ENCODE measurements around the gene CYP4F11.
"Not testable (repeated sequence)": the region's sequence is repeated elsewhere in the genome, so short reads cannot be mapped to it uniquely, and the experiment has no call there.

Gene CYP4F11

DNA sequence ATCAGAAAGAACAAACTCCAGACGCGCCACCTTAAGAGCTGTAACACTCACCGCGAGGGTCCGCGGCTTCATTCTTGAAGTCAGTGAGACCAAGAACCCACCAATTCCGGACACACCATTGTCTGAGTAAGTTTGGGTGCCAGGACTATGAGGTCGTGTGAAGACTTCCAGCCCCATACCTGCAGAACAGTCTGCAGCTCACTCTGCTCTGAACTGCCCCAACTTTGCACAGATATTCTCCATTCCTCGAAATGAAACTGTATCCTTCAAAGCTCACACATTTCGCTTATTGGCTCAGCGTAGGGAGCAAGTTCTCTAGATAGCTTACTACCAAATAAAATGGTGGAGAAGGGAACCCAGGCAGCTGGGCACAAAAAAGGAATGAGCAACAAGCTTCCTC, 33.8 kb downstream of the CYP4F11 start:
- Mint-ChIP-seq H3K27ac (peak overlapping the region in 1 of 2 donors; percentile 49), H3K4me1 (peaks cover 7% of the 10 kb centered on the region), H3K9me3 (no peaks in the 10 kb centered on the region), H3K4me3 (peak overlapping the region; percentile 71 to 80), H3K27me3 (peaks cover 18% of the 10 kb centered on the region)
- ATAC-seq (no peak), DNase-seq (no peak)

DNA sequence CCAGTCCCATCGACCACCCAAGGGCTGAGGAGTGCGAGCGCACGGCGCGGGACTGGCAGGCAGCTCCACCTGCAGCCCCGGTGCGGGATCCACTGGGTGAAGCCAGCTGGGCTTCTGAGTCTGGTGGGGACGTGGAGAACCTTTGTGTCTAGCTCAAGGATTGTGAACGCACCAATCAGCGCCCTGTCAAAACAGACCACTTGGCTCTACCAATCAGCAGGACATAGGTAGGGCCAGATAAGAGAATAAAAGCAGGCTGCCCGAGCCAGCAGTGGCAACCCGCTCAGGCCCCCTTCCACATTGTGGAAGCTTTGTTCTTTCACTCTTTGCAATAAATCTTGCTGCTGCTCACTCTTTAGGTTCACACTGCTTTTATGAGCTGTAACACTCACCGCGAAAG, 34.3 kb downstream of the CYP4F11 start:
- H3K9me3 Mint-ChIP-seq, H3K4me1 Mint-ChIP-seq, ATAC-seq: not testable (repeated sequence)
- Mint-ChIP-seq H3K27ac (peak overlapping the region in 1 of 2 donors; percentile 49), H3K4me3 (peak overlapping the region; percentile 71 to 80), H3K27me3 (peaks cover 18% of the 10 kb centered on the region)
- peak in 1 of 2 donors; percentile 12 for DNase-seq

DNA sequence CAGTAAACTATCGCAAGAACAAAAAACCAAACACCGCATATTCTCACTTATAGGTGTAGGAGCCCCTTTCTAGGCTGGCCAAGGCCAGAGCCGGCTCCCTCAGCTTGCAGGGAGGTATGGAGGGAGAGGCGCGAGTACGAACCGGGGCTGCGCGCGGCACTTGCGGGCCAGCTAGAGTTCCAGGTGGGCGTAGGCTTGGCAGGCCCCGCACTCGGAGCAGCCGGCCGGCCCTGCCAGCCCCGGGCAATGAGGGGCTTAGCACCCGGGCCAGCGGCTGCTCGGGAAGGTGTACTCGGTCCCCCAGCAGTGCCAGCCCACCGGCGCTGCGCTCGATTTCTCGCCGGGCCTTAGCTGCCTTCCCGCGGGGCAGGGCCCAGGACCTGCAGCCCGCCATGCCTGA, 34.8 kb downstream of the CYP4F11 start:
- DNase-seq, H3K9me3 Mint-ChIP-seq, H3K4me1 Mint-ChIP-seq, ATAC-seq, H3K27ac Mint-ChIP-seq: not testable (repeated sequence)
- Mint-ChIP-seq H3K4me3 (peak overlapping the region; percentile 48 to 71), H3K27me3 (peaks cover 18% of the 10 kb centered on the region)

DNA sequence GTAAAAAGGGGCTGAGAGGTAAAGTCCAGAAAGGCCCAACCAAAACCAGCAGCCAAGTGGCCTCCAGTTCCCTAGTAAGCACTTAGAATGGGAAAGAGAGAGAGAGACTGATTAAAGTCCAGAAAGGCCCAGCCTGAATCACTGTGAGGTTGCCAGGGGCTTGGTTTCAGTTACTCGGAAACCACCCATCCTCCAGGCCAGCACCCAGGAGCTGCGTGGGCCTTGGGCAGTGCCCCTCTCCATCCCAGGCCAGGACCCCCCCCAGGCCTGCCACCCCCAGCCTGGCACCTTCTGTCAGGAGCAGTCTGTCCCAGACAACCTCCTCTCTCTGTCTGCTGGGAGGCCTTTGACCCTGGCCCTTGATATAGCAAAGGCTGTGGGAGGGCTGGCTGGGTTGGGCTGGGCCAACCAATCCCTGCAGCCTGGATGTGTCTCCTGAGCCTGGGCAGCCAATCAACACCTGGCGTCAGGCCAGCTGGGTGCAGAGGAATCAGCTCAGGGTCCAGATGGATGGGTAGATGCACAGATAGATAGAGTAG, 36.5 kb downstream of the CYP4F11 start, which contains the start of gene CYP4F2:
CYP4F2 (minus strand) TSS at position 337 of the 539 bp plus-strand sequence. CDS start 463 bp downstream, outside the sequence.
- H3K27me3 Mint-ChIP-seq = peaks cover 18% of the 10 kb centered on the region

DNA sequence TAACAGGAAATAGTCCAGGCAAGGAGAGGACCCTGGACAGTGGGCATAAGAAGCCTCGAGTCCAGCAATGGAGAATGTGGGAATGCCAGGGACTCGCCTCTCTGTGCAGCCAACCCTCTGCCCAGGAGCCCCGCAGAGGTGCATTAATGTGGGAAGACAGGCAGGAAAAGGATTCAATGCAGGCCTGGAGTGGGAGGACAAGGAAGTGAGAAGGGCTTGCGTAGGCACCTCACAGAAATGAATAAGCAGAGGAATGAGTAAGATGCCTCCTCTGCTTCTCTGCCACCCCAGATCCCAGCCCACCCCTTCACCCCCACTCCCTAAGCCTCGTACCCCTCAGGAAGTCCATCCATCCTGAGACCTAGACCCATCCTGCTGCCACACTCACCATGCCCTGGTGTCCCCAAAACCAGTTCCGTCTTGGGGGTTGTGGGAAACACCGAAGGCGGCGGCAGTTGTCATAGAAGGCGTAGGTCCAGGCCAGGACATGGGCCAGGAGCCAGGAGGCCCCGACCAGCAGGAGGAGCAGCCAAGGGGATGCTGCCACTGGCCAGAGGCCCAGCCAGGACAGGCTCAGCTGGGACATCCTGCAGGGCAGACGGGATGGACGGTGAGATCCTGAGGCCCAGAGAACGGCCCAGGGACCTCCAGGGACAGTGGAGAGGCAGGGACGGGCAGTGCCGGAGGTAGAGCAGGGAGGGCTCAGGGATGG, 37.1 kb downstream of the CYP4F11 start:
- no peak for DNase-seq
- Mint-ChIP-seq H3K27ac (peak overlapping the region in 1 of 2 donors; percentile 15), H3K4me1 (peaks cover 7% of the 10 kb centered on the region), H3K27me3 (peaks cover 18% of the 10 kb centered on the region), H3K4me3 (no peak overlapping the region), H3K9me3 (no peaks in the 10 kb centered on the region)
- no peak for ATAC-seq

More for the DNA sequence above, 36.5 kb downstream of the CYP4F11 start, which contains the start of gene CYP4F2:
- ATAC-seq (no peak), DNase-seq (no peak)
- Mint-ChIP-seq H3K27ac (peak within 1 kb of the TSS in 1 of 2 donors; percentile 15), H3K4me3 (no peak within 1 kb of the TSS), H3K9me3 (no peaks in the 10 kb centered on the region), H3K4me1 (peaks cover 7% of the 10 kb centered on the region)

DNA sequence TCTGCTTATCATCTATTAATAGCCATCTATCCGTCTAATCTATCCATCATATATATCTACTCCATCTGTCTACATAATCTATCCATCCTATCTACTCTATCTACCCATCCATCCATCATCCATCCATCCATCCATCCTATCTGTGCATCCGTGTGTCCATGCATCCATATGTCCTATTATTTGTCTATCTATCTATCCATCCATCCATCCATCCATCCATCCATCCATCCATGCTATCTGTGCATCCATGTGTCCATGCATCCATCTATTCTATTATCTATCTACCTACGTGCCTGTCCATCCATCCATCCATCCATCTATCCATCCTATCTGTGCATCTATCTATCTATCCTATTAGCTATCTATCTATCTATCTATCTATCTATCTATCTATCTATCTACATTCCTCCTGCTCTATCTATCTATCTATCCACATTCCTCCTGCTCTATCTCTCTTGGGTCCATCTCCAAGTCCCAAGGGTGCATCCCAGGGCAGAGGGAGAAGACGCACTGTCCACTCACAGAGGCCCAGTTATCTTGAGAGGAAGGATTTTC, 38.4 kb downstream of the CYP4F11 start:
- Mint-ChIP-seq H3K27me3 (peaks cover 10% of the 10 kb centered on the region), H3K27ac (no peak overlapping the region), H3K4me1 (peaks cover 7% of the 10 kb centered on the region), H3K4me3 (no peak overlapping the region), H3K9me3 (no peaks in the 10 kb centered on the region)
- DNase-seq (no peak), ATAC-seq (no peak)

DNA sequence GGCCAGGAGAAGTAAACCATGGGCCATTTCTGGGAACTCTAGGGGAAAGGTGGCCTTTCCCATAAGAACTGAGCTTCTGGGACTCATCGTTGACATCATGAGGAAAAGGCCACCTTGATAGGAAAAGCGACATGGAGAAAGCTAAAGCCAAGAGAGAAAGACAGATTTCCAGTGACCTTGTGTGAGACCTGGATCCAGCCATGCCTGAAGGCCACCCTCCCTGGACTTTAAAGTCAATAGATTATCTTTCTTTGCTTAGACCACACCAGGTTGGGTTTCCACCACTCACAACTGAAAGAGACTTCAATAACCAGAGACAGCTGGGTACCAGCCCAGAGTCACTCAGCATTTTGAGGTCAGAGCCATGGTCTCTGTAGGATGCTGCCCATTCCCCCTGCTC, 40.0 kb downstream of the CYP4F11 start:
- H3K27ac Mint-ChIP-seq = no peak overlapping the region
- H3K4me3 Mint-ChIP-seq = no peak overlapping the region
- DNase-seq (no peak), ATAC-seq (no peak)
- H3K27me3 Mint-ChIP-seq = no peaks in the 10 kb centered on the region
- H3K4me1 Mint-ChIP-seq = no peaks in the 10 kb centered on the region
- no peaks in the 10 kb centered on the region for H3K9me3 Mint-ChIP-seq

DNA sequence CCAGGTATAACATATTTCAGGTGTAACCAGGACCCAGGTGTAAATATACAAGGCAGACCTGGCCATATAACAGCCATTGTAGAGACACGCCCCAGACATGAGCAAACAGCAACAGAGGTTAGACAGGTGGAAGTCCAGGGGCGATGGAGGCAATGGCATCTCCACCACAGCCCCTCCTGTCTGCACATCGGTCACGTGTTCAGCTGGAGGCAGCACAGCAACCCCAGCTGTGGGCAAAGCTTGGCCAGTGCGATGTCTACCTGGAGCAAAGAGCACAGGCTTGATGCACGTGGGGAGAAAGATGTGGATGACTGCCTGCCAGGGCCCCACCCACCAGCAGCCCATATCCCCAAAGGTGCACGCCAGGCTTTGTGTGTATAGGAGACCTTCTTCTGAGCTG, 40.9 kb downstream of the CYP4F11 start:
- Mint-ChIP-seq H3K9me3 (no peaks in the 10 kb centered on the region), H3K27me3 (no peaks in the 10 kb centered on the region), H3K4me3 (no peak overlapping the region), H3K4me1 (no peaks in the 10 kb centered on the region), H3K27ac (no peak overlapping the region)
- no peak for ATAC-seq
- no peak for DNase-seq

DNA sequence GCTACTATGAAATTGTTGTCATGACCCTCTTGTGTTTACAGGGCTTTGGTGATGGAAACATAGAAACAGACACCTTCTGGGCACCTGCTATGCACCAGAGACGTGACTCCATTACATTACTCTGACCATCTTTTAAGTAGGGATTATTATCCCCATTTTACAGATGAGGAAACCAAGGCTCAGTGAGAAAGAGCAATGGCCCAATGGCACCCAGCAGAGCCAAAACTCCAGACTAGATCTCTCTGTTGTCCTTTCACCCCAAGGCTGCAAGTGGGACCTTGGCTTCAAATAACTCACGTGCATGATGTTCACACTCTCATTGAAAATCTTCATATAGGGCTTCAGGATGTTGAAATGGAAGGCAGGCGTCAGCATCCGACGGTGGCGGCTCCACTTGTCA, 42.3 kb downstream of the CYP4F11 start:
- Mint-ChIP-seq H3K27ac (no peak overlapping the region), H3K4me3 (no peak overlapping the region), H3K4me1 (no peaks in the 10 kb centered on the region), H3K27me3 (no peaks in the 10 kb centered on the region), H3K9me3 (no peaks in the 10 kb centered on the region)
- no peak for DNase-seq
- ATAC-seq = no peak

DNA sequence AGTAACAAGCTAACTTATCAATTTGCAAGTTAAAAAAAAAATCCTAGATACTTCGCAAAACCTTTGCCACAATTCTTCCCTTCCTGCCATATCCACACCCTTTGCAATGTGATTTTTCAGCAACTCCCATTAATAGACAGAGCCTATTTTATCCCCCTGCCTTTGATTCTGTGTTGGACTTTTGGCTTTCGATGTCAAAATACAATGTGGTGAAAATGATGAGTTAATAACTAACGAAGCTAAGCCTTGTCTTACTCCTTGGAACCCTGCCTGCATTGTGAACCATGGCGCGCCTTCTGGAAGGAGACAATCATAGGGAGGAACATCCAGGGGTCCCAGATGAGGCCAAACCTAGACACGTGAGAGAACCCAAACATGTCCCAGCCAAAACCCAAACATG, 42.9 kb downstream of the CYP4F11 start:
- ATAC-seq = no peak
- H3K9me3 Mint-ChIP-seq = no peaks in the 10 kb centered on the region
- H3K27me3 Mint-ChIP-seq = no peaks in the 10 kb centered on the region
- DNase-seq = no peak
- H3K27ac Mint-ChIP-seq = no peak overlapping the region
- no peak overlapping the region for H3K4me3 Mint-ChIP-seq
- no peaks in the 10 kb centered on the region for H3K4me1 Mint-ChIP-seq

DNA sequence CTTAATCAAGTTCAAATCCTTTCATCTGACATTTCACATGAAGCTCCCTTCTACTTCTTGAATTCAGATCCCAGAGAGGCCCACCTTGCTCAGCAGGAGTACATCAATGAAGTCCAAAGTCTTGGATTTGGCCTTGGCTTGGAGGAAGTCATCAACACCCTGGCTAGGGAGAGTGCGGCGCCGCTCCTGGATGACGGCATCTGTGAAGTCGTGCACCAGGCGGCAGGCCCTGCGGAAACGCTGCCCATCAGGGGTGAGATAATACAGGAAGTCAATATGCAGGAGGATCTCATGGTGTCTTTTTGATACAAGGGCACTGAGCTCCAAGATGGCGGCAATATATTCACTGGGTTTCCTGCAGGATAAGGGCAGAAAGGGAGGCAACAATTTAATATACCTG, 45.0 kb downstream of the CYP4F11 start:
- H3K27me3 Mint-ChIP-seq, H3K9me3 Mint-ChIP-seq, H3K27ac Mint-ChIP-seq, ATAC-seq, DNase-seq, H3K4me1 Mint-ChIP-seq, H3K4me3 Mint-ChIP-seq: not testable (repeated sequence)

DNA sequence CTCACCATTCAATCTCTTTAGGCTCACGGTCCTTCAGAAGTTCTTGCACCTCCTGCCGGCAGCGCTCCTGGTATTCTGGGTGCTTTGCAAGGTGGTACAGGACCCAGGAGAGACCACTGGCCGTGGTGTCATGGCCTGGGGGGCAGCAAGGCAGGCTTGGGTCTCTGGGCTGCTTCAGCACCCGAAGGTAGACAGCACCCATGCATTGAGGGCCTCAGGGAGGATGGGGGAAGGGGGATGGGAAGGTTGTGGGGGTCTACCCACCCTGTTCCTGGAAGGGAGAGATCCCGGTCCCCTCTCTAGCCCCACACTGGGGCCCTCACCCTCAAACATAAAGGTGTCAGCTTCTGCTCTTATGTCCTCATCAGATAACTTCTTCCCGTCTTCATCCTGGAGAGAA, 48.4 kb downstream of the CYP4F11 start:
- no peaks in the 10 kb centered on the region for H3K9me3 Mint-ChIP-seq
- H3K27ac Mint-ChIP-seq = no peak overlapping the region
- H3K4me1 Mint-ChIP-seq = no peaks in the 10 kb centered on the region
- no peak overlapping the region for H3K4me3 Mint-ChIP-seq
- no peak for DNase-seq
- H3K27me3 Mint-ChIP-seq = no peaks in the 10 kb centered on the region
- no peak for ATAC-seq

DNA sequence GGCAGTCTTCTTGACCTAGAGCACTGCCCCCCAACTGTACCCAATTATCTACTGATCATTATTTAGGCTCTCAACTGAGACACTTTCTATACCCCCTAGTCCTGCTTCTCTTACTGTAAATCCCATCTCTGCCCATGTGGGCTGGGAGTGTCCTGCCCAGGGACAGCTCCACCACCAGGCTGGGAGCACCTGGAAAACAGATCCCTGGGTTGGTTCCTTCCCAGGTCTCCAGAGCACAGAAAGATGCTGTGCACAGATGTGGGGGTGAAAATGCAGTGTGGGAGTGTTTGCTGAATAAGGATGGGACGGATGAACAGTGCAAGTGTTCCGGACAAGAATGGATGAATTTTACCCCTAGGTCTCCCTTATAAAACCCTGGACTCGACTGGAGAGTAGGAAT, 49.2 kb downstream of the CYP4F11 start:
- H3K4me3 Mint-ChIP-seq = no peak overlapping the region
- no peaks in the 10 kb centered on the region for H3K9me3 Mint-ChIP-seq
- H3K4me1 Mint-ChIP-seq = no peaks in the 10 kb centered on the region
- no peaks in the 10 kb centered on the region for H3K27me3 Mint-ChIP-seq
- DNase-seq = no peak
- H3K27ac Mint-ChIP-seq = no peak overlapping the region
- no peak for ATAC-seq

DNA sequence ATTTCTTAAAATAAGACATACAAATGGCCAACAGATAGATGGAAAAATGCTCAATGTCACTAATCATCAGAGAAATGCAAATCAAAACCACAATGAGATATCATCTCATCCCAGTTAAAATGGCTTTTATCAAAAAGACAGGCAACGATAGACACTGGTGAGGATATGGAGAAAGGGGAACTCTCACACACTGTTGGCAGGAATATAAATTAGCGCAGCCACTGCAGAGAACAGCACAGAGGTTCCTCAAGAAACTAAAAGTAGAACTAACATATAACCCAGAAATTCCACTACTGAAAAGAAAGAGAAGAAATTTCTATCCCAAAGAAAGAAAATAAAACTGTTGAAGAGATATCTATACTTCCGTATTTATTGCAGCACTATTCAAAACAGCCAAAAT, 51.0 kb downstream of the CYP4F11 start:
- not testable (repeated sequence) for H3K4me3 Mint-ChIP-seq, H3K27ac Mint-ChIP-seq, DNase-seq, H3K4me1 Mint-ChIP-seq, ATAC-seq, H3K27me3 Mint-ChIP-seq, H3K9me3 Mint-ChIP-seq

DNA sequence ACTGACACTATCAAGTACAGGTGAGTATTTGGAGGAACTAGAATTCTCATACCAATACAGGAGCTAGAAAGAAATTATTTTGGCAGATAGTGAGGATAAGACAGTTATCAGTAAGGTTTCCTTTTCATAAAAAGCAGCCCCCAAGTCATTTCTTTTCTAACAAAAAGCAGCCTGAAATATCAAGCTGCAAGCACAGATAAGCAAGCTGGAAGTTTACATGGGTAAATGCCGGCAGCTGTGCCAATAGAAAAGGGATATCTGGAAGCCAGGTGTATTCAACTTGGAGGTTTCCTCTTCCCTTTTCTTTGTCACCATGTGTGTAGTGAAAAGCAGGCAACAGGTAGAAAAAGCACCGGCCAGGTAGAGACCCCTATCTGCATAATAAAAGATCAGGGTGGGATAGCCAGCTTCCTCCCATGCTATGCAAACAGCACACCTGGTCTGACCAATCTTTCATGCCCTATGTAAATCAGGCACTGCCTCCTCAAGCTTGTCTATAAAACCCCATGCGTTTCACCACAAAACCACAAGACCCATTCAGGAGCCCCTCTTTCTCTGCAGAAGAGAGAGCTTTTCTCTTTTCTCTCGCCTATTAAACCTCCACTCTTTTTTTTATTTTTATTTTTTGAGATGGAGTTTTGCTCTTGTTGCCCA, 59.4 kb downstream of the CYP4F11 start:
- ATAC-seq (no peak), DNase-seq (no peak)
- H3K4me3 Mint-ChIP-seq = no peak overlapping the region
- H3K9me3 Mint-ChIP-seq = no peaks in the 10 kb centered on the region
- H3K4me1 Mint-ChIP-seq = peaks cover 19% of the 10 kb centered on the region
- no peak overlapping the region for H3K27ac Mint-ChIP-seq
- peaks cover 16% of the 10 kb centered on the region for H3K27me3 Mint-ChIP-seq

DNA sequence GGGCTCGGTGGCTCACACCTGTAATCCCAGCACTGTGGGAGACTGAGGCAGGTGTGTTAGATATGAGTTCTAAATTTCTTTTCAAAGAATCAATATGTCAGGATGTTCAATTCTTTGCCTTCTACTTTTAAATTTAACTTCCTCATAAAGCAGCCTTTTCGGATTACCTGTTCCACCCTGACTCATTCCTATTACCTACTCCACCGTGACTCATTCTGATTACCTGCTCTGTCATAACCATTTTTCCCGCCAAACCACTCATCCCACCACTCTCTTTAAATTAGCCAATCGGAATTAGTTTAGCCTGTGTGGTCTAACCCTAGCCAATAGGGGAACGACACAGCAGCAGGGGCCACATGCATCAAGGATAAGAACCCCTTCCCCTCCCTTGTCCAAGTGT, 60.6 kb downstream of the CYP4F11 start:
- not testable (repeated sequence) for DNase-seq, H3K9me3 Mint-ChIP-seq, H3K4me3 Mint-ChIP-seq, H3K27ac Mint-ChIP-seq, ATAC-seq
- peaks cover 19% of the 10 kb centered on the region for H3K4me1 Mint-ChIP-seq
- H3K27me3 Mint-ChIP-seq = peaks cover 10% of the 10 kb centered on the region
